Muscle of leg (tissue), 11 donors: ENCODE results near the gene NFKBIA. TPM values are rescaled to one million over a fixed set of nuclear protein-coding genes. Genes with fewer than 3 reads are reported as not detected.
"Not testable (repeated sequence)": the region's sequence is repeated elsewhere in the genome, so short reads cannot be mapped to it uniquely, and the experiment has no call there.

Experiments
- DNase-seq: peaks from one replicate; pipeline ENCODE4 v3.0.0; 2013
- H3K27ac ChIP-seq: one replicate; pipeline ENCODE4 v1.5.1; 2013; ENCODE audit warnings: mild to moderate bottlenecking, low read length, control low read depth
- H3K27me3 ChIP-seq: one replicate; pipeline ENCODE4 v1.6.1; 2013; ENCODE audit warnings: low read length; ENCODE audit not compliant: control insufficient read depth, insufficient read depth
- H3K36me3 ChIP-seq: one replicate; pipeline ENCODE4 v1.6.1; 2013; ENCODE audit warnings: low read length; ENCODE audit not compliant: control insufficient read depth, insufficient read depth
- H3K4me1 ChIP-seq: one replicate; pipeline ENCODE4 v1.6.1; 2013; ENCODE audit warnings: low read length; ENCODE audit not compliant: control insufficient read depth, insufficient read depth
- H3K4me3 ChIP-seq: one replicate; pipeline ENCODE4 v1.5.1; 2013; ENCODE audit warnings: low read length, control low read depth
- H3K9me3 ChIP-seq: replicated peaks from 2 replicates; pipeline ENCODE4 v1.6.1; 2013; ENCODE audit warnings: low read depth, low read length; ENCODE audit not compliant: control insufficient read depth
- WGBS: methylation state at CpG from one replicate; pipeline ENCODE4 v1.1.5; 2013; ENCODE audit warnings: missing lambda C conversion rate; ENCODE audit not compliant: insufficient coverage; 5-methylcytosine and 5-hydroxymethylcytosine counted together
- polyA plus RNA-seq, 8 donors: library from polyadenylated mRNA; unstranded; fragments of 120-200 nt; gene quantifications; one replicate each; pipeline versions ENCODE4 v1.2.1 to v1.2.3, GENCODE V29; 2013; ENCODE audit warnings: inconsistent platforms in 1 of 8, low replicate concordance in 1 of 8; ENCODE audit not compliant: insufficient read length in 8 of 8, insufficient read depth in 1 of 8
- total RNA-seq: library from RNA; stranded (reverse); fragments of 120-200 nt; gene quantifications from one replicate; pipeline ENCODE4 v1.2.4, GENCODE V29; 2013

NFKBIA gene
- total and polyA plus RNA-seq, 9 donors: 36.8 to 63.2 (median 50.6) TPM

DNA sequence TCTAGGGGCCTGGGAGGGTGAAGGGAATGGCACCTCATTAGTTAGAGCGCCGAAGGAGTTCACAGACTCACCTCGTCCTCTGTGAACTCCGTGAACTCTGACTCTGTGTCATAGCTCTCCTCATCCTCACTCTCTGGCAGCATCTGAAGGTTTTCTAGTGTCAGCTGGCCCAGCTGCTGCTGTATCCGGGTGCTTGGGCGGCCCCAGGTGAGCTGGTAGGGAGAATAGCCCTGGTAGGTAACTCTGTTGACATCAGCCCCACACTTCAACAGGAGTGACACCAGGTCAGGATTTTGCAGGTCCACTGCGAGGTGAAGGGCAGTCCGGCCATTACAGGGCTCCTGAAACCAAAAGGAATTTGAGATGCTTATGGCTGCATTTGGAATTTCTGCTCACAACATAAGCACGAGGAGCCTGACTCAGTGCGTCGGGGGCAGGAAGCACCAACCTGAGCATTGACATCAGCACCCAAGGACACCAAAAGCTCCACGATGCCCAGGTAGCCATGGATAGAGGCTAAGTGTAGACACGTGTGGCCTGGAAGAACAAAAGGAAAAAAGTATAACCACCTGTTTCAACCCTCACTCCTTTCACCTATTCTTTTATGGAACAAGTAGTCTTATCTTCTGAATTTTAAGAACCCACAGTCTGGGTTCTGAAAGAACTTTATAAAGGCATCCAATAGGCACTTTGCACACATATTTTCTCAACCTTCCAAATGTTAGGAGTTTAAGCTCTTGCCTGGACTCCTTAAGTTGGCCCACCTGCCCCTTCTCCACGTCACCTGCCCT is 2.0 kb downstream of the NFKBIA start:
- Histone ChIP-seq H3K4me3 (peak overlapping the region; percentile 76), H3K9me3 (no peaks in the 10 kb centered on the region), H3K4me1 (peaks cover 46% of the 10 kb centered on the region), H3K36me3 (peaks cover 45% of the 10 kb centered on the region), H3K27ac (peak overlapping the region; percentile 97), H3K27me3 (no peaks in the 10 kb centered on the region)
- DNase-seq: no peak
- 53% methylated on average over 9 of the region's 14 CpGs for WGBS

GRCh38 chr14:35401422-35402265 is 2.9 kb downstream of the NFKBIA start:
- peak; percentile 93 for DNase-seq
- no CpG with 5 or more reads among the region's 14 CpGs for WGBS
- Histone ChIP-seq H3K27ac (peak overlapping the region; percentile 97), H3K4me3 (peak overlapping the region; percentile 76), H3K36me3 (peaks cover 48% of the 10 kb centered on the region), H3K27me3 (no peaks in the 10 kb centered on the region), H3K4me1 (peaks cover 49% of the 10 kb centered on the region), H3K9me3 (no peaks in the 10 kb centered on the region)

DNA sequence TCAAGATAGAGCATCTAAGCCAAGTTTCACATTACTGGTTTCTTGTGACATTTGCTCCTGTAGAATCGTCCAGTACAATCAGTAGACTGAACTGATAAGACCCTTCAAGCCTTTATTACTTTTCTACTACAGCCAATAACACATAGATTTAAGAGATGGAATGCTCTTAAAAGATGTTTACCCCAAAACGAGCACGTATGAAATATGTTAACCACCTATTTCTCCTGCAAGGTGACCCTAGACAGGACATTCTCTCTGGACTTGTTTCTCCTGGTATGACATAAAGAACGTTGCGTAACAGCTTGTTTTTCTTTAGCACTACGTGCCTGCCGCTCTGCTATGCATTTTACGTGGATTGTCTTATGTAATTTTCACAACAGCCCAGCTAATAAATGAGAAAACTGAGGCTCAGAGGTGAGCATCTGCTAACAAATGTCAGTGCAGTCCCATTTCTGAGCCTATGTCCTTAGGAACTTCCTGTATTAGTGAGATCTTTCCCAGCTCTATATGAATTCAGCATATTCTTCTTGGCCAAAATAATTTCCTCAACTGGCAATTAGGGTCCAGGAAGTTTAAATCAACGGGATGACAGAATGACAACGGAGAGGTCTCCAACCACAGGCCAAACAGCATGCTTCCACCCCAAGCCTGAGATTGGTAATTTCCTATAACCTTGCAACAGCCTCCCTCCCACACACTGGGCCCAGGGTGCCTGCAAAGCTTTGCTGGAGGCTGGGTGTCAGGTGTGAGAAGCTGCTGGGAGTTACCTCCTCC is 3.7 kb downstream of the NFKBIA start:
- H3K9me3 ChIP-seq: no peaks in the 10 kb centered on the region
- H3K27ac ChIP-seq: peak overlapping the region; percentile 97
- DNase-seq: no peak
- peaks cover 48% of the 10 kb centered on the region for H3K36me3 ChIP-seq
- H3K27me3 ChIP-seq: no peaks in the 10 kb centered on the region
- 67% methylated on average over 2 of the region's 10 CpGs for WGBS
- peaks cover 48% of the 10 kb centered on the region for H3K4me1 ChIP-seq
- no peak overlapping the region for H3K4me3 ChIP-seq

DNA sequence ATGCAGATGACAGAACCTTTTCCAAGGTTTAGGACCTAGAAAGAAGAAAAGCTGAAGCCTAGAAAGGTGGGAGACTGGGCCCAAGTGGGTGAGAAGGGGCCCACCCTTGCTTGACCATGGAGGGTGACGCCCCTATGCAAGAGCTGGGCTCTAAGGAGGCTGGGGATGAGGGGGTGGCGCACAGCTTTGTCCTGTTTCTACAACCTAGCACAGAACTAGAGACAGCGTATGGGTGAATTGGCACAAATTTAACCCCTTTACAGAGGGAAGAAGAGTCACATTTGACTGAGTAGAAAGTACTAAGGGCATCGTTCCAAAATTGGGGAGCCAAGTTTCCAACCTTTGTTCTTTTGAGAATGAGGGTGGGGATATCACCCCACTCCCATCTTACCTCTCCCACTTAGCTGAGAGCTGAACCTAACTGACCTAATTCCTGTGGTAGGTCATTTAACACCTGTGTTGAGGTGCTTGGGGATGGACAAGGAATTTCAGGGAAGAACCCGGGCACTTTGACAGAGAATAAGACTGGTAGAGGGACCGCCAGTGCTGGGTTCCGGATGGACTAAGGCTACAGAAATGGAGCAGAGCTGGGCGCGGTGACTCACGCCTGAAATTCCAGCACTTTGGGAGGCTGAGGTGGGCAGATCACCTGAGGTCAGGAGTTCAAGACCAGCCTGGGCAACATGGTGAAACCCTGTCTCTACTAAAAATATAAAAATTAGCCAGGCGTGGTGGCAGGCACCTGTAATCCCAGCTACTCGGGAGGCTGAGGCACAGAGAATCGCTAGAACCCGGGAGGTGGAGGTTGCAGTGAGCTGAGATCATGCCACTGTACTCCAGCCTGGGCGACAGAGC is 5.2 kb downstream of the NFKBIA start:
- H3K9me3 ChIP-seq: no peaks in the 10 kb centered on the region
- peaks cover 48% of the 10 kb centered on the region for H3K36me3 ChIP-seq
- H3K4me1 ChIP-seq: peaks cover 42% of the 10 kb centered on the region
- DNase-seq: no peak
- whole genome bisulfite sequencing: 96% methylated on average over 6 of the region's 15 CpGs
- peak overlapping the region; percentile 20 for H3K27ac ChIP-seq
- H3K4me3 ChIP-seq: no peak overlapping the region
- H3K27me3 ChIP-seq: no peaks in the 10 kb centered on the region

DNA sequence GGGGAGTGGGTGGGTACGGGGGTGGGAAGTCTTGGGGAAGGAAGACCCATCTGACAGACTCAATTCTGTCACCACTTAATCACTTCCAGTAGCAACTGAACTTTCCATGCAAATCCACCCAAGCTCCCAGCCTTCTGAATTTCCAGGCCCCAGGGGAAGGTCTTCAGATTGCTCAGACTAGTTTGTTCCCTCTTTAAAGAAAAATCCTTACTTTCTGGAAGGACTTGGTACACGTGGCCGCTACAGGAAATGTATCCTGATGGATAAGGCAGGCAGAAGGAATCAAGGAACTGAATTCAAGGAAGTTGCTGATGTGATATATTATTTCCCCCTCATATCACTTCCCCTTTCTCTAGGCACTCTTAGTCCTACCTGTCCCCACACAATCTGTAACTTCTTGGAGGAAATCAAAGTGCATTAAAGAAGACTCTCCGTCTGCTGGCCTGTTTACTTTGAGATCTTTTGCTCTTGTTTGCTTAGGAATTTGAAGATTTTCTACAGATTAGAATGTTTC is 6.4 kb downstream of the NFKBIA start:
- Histone ChIP-seq H3K36me3 (peaks cover 42% of the 10 kb centered on the region), H3K4me3 (no peak overlapping the region), H3K9me3 (no peaks in the 10 kb centered on the region), H3K27ac (peak overlapping the region; percentile 57), H3K4me1 (peaks cover 37% of the 10 kb centered on the region), H3K27me3 (no peaks in the 10 kb centered on the region)
- WGBS: no CpG with 5 or more reads among the region's 4 CpGs
- DNase-seq: peak; percentile 84

- not testable (repeated sequence) for DNase-seq, H3K27ac ChIP-seq, H3K27me3 ChIP-seq, H3K4me3 ChIP-seq, H3K9me3 ChIP-seq
- WGBS: 100% methylated on average over 2 of the region's 7 CpGs
- peaks cover 27% of the 10 kb centered on the region for H3K36me3 ChIP-seq
- H3K4me1 ChIP-seq: peaks cover 21% of the 10 kb centered on the region
Observed at GRCh38 chr14:35396610-35397009, 7.9 kb downstream of the NFKBIA start.

- Histone ChIP-seq H3K4me3 (no peak overlapping the region), H3K9me3 (no peaks in the 10 kb centered on the region), H3K27me3 (no peaks in the 10 kb centered on the region), H3K36me3 (peaks cover 13% of the 10 kb centered on the region), H3K4me1 (peaks cover 13% of the 10 kb centered on the region), H3K27ac (no peak overlapping the region)
- 93% methylated on average over 2 of the region's 13 CpGs for WGBS
- no peak for DNase-seq
Observed at GRCh38 chr14:35395283-35395682, 9.3 kb downstream of the NFKBIA start.

GRCh38 chr14:35394326-35395013 is 10.1 kb downstream of the NFKBIA start:
- Histone ChIP-seq H3K36me3 (peaks cover 9% of the 10 kb centered on the region), H3K9me3 (no peaks in the 10 kb centered on the region), H3K4me1 (peaks cover 13% of the 10 kb centered on the region), H3K4me3 (no peak overlapping the region), H3K27ac (no peak overlapping the region), H3K27me3 (no peaks in the 10 kb centered on the region)
- DNase-seq: no peak
- WGBS: 63% methylated on average over 9 of the region's 11 CpGs

DNA sequence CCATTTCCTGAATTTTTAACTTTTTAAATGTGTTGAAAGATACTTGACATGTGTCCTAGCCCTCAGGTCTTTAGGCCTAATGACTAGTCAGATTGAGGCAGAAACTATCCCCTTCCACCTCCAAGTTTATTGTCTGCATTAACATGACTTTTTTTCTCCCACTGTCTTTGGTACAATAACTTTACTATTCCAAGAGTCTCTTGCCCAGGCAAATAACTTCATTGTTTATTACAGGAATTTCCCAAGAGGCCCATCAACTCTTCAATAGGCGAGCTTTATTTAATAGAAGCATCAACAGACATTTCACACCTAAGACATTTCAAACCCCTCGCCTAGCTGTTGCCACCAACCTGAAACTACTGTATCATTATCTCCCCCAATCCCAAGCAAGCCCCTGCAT is 10.7 kb downstream of the NFKBIA start:
- Histone ChIP-seq H3K27ac (no peak overlapping the region), H3K27me3 (no peaks in the 10 kb centered on the region), H3K36me3 (peaks cover 2% of the 10 kb centered on the region), H3K9me3 (no peaks in the 10 kb centered on the region), H3K4me3 (no peak overlapping the region), H3K4me1 (peaks cover 7% of the 10 kb centered on the region)
- WGBS: 57% methylated on average over 2 of the region's 2 CpGs
- DNase-seq: no peak
